Endothelial cell of coronary artery (primary cell): ENCODE results near the gene PIGZ. TPM values are rescaled to one million over a fixed set of nuclear protein-coding genes. Genes with fewer than 3 reads are reported as not detected.

Experiments used
- total RNA-seq: library from RNA; depleted of rRNA; stranded (reverse); fragments of >200 nt; gene quantifications from 2 replicates; pipeline ENCODE4 v1.2.3, GENCODE V29; 2014

PIGZ gene
- 2.2 and 2.4 TPM in 2 replicates for total RNA-seq

GRCh38 chr3:196968233-196969133 lies at the start of gene PIGZ:
Gene PIGZ, minus strand, starts transcription at chr3:196968833. Its CDS starts 16,802 bp downstream, at chr3:196952031.

GRCh38 chr3:196942226-196942914 lies 26.3 kb downstream of the PIGZ start, which contains the start of gene NCBP2:
Gene NCBP2, minus strand, starts transcription at chr3:196942528. Its CDS starts 25 bp downstream, at chr3:196942503.

Other genes starting within 250 kb of the PIGZ start
- 49.3 and 72.7 TPM in 2 replicates for gene PAK2, start 229.0 kb downstream of the PIGZ start, total RNA-seq
- 36.4 and 44.8 TPM in 2 replicates for gene SENP5, start 100.9 kb downstream of the PIGZ start, total RNA-seq
- 71.5 and 80.4 TPM in 2 replicates for gene NCBP2, start 26.3 kb downstream of the PIGZ start, total RNA-seq
- gene MELTF, start 61.0 kb upstream of the PIGZ start, total RNA-seq, result 14.2 and 32.0 TPM in 2 replicates